Inflammatory macrophage treated with lipopolysaccharide for 1 hour (primary cell): ENCODE results near the gene TSPAN11.
"Not testable (repeated sequence)": the region's sequence is repeated elsewhere in the genome, so short reads cannot be mapped to it uniquely, and the experiment has no call there.

Source experiments
- DNase-seq, 2 donors: peaks; one replicate each; pipeline ENCODE4 v3.0.0-alpha.2; 2020 to 2022

TSPAN11 gene, protein sequence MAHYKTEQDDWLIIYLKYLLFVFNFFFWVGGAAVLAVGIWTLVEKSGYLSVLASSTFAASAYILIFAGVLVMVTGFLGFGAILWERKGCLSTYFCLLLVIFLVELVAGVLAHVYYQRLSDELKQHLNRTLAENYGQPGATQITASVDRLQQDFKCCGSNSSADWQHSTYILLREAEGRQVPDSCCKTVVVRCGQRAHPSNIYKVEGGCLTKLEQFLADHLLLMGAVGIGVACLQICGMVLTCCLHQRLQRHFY

GRCh38 chr12:30926243-30927221 lies at the start of gene TSPAN11:
Gene TSPAN11, plus strand, starts transcription at chr12:30926748. Its CDS starts 27,244 bp downstream, at chr12:30953992.
- no peak for DNase-seq

DNA sequence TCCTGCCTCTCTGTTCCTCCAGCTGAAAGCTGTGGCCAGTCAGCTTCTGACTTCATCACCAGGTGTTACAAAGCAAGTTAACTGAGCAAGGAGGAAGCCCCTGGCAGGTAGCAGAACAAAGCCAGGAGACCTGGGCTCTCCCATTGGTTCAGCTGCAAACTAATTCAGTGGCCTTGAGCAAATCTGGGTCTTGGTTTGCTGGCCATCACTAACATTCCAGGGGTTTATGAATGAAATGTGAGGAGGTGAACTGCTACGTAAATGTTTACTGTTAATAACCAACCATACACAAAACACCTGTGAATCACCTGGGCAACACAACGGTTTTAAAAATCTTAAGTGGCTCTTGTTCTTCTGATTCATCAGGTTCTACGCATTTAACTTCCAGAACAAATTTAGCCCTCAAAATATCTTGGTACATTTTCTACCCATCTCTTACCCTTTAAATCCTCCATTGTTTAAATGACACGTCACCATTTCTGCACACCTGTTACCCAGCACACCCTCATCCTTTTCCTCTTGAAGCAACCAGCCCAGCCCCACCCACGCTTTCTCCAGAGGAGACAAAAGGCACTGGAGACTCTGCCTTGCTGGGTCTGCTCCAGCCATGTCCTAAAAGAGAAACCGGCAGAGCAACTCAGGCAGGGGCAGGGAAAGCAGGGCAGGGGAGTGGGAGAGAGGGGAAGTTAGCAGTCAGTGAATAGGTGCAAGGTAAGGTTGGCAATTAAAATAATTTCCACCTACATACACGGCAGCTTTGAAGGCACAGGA lies 49.3 kb upstream of the TSPAN11 start:
- no peak for DNase-seq

DNA sequence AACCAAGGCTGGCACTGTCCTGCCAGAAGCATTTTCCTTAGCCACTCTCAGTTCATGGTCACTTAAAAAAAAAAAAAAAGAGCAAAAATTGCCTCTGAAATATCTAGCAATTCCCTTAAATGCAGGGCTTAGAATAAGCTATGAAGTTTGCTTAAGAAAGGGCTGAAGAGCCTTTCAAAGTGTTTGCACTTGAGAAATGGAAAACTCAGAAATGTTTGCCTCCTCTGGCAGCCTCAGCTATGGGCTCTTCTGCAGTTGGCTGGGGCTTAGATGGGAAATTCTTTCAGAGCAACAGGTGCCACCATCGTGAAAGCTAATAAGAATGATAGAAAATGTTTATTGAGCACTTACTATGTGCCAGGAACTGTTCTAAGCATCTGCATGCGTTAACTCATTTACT lies 48.5 kb upstream of the TSPAN11 start:
- no peak for DNase-seq

GRCh38 chr12:30880061-30880460 lies 46.5 kb upstream of the TSPAN11 start:
- no peak for DNase-seq

GRCh38 chr12:30880813-30881212 lies 45.7 kb upstream of the TSPAN11 start:
- no peak for DNase-seq

GRCh38 chr12:30882706-30883105 lies 43.8 kb upstream of the TSPAN11 start:
- no peak for DNase-seq

- DNase-seq, result no peak
These were observed 41.7 kb upstream of the TSPAN11 start for GRCh38 chr12:30884799-30885198.

DNA sequence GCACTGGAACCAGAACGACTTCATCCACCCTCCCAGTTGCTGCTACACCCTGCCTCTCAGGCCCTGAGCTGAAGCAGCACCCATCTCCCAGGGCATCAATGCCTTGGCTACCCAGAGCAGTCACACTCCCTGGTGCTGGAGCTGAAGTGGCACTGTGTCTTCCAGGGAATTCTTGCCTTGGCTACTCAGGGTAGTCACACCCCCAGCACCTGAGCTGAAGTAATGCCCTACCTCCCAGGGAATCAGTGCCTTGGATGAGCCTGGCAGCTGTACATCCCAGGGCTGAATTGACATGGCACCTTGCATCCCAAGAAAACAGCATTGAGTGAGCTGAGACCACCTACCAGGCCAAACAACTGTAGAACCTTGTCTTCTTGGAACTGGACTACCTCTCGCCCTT lies 41.2 kb upstream of the TSPAN11 start:
- DNase-seq, result no peak

GRCh38 chr12:30887226-30887625 lies 39.3 kb upstream of the TSPAN11 start:
- no peak for DNase-seq

DNA sequence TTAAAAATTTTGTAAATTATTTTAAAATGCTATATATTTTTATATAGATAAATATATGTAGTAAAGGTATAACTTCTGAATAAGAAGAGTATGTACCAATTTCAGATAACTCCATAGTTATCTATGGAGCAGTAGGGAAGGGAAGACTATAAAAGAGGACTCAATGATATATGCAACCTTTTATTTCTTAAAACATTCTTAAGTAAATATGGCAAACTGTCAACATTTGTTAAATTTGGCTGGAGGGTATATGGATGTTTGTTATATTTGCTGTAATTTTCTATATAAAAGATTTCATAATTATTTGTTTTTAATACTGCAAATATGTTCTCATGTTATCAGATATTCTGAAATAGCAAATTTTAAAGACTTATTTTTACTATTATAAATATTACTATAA lies 38.3 kb upstream of the TSPAN11 start:
- no peak for DNase-seq

DNA sequence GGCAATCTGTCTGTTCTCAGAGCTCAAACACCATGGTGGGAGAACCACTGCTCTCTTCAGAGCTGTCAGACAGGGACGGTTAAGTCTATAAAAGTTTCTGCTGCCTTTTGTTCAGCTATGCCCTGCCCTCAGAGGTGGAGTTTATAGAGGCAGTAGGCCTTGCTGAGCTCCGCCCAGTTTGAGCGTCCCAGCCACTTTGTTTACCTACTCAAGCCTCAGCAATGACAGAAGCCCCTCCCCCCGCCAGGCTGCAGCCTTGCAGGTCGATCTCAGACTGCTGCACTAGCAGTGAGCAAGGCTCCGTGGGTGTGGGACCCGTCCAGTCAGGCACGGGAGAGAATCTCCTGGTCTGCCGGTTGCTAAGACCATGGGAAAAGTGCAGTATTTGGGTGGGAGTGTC lies 32.0 kb upstream of the TSPAN11 start:
- DNase-seq, result not testable (repeated sequence)

DNA sequence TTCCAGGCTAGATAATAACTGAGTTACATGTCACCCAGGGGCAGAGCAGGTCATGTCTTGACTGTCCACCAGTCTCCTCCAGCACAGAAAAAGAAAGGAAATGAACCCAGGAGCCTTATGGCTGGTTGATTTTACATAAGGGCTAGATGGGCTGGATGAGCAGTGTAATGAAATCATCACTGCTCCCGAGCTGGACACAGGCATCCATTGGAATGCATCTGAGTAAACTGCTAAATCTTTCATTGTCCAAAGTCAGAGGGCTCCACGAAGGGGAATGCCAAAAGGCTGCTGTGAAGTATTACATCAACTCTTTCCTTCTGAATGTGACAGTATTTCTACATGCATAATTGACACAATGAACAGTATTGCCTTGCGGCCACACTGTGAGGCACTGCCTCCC lies 30.1 kb upstream of the TSPAN11 start:
- no peak for DNase-seq

- DNase-seq, result no peak
These were observed 27.7 kb upstream of the TSPAN11 start for GRCh38 chr12:30898846-30899245.

- no peak for DNase-seq
These were observed 26.2 kb upstream of the TSPAN11 start for GRCh38 chr12:30900351-30900750.

DNA sequence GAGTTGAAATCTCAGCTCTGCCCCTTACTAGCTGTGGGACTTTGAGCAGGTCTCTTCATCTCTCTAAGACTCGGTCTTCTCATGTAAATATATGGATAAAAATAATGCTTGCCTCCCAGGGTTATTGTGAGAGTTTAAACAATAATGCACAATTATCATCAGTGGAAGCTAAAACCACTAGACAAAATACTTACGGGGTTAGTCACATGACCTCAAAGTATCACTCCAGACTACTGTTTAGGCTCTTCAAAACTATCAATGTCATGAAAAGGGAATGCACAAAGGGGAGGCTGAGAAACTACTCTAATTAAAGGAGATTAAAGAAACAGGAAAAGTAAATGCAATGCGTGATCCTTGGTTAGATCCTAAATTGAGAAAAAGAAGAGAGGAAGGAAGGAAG lies 24.5 kb upstream of the TSPAN11 start:
- DNase-seq, result no peak

- no peak for DNase-seq
These were observed 24.0 kb upstream of the TSPAN11 start for GRCh38 chr12:30902596-30902995.

GRCh38 chr12:30905463-30906009 lies 21.0 kb upstream of the TSPAN11 start:
- no peak for DNase-seq

GRCh38 chr12:30908076-30908721 lies 18.3 kb upstream of the TSPAN11 start:
- no peak for DNase-seq

GRCh38 chr12:30908722-30909348 lies 17.7 kb upstream of the TSPAN11 start:
- no peak for DNase-seq

DNA sequence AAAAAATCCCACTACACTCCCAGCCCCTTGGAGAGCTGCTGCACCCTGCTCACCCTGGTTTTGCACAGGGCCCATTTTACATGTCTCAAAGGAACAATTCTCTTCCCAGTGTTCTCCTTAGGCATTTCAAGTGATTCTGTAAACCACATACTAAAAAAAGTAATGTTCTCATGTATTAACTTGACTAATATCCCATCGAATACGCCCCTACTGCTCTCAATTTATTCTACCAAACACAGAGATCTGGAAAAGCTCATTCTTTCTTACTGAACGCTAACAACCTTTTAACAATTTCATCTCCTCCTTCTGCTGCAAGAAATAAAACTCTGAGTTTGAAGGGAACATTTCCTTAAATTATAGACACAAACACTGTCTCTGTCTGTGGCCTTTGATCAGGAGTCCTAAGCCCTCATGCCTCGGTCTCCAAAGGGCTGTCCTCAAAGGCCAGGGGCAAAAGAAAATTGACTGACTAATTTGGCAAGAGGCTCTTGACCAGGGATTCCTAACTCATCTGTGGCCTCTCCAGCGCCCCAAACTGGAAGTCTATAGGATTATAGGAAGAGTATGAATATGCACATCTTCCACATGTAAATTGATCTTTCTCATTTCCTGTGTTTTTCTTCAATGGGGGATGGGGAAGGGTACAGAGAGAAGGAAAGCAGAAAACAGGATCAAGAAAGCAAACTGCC lies 17.1 kb upstream of the TSPAN11 start:
- no peak for DNase-seq

GRCh38 chr12:30910038-30910350 lies 16.6 kb upstream of the TSPAN11 start:
- DNase-seq, result no peak

- no peak for DNase-seq
These were observed 15.3 kb upstream of the TSPAN11 start for GRCh38 chr12:30911207-30911606.
